Neuronal stem cell (in vitro differentiated cells): ENCODE results near the gene ATG16L2.

Source experiments
- DNase-seq: peaks from one replicate; pipeline ENCODE4 v3.0.0-alpha.2; 2013; ENCODE audit warnings: low spot score
- H2AFZ ChIP-seq: one replicate; pipeline ENCODE4 v1.6.1; 2013; ENCODE audit warnings: mild to moderate bottlenecking, low read length, inconsistent platforms
- H2AK5ac ChIP-seq: 2 replicates; pipeline ENCODE4 v1.6.1; 2013; ENCODE audit warnings: low read depth, mild to moderate bottlenecking, inconsistent platforms, low read length, moderate library complexity, mixed read lengths
- H2BK120ac ChIP-seq: 2 replicates; pipeline ENCODE4 v1.6.1; 2013; ENCODE audit warnings: low read depth, mild to moderate bottlenecking, inconsistent platforms, low read length, moderate library complexity, mixed read lengths
- H2BK12ac ChIP-seq: one replicate; pipeline ENCODE4 v1.6.1; 2013; ENCODE audit warnings: low read length, inconsistent platforms
- H2BK15ac ChIP-seq: 2 replicates; pipeline ENCODE4 v1.6.1; 2013; ENCODE audit warnings: mild to moderate bottlenecking, low read length, inconsistent platforms, mixed read lengths
- H2BK5ac ChIP-seq: one replicate; pipeline ENCODE4 v1.6.1; 2013; ENCODE audit warnings: inconsistent platforms, mild to moderate bottlenecking, low read length, moderate library complexity
- H3K14ac ChIP-seq: one replicate; pipeline ENCODE4 v1.6.1; 2013; ENCODE audit warnings: low read length, inconsistent platforms
- H3K18ac ChIP-seq: 2 replicates; pipeline ENCODE4 v1.6.1; 2013; ENCODE audit warnings: low read length, inconsistent platforms
- H3K23ac ChIP-seq: 2 replicates; pipeline ENCODE4 v1.6.1; 2013; ENCODE audit warnings: low read depth, mild to moderate bottlenecking, mixed read lengths, low read length, inconsistent platforms; ENCODE audit not compliant: poor library complexity
- H3K27ac ChIP-seq: replicated peaks from 3 replicates; pipeline ENCODE4 v1.5.1; 2013; ENCODE audit warnings: low read length, inconsistent platforms
- H3K27me3 ChIP-seq, 3 experiments: 2 replicates each; pipeline ENCODE4 v1.6.1; 2013; ENCODE audit warnings: low read length in 3 of 3, mild to moderate bottlenecking in 2 of 3, inconsistent platforms in 1 of 3, low read depth in 1 of 3, mixed read lengths in 1 of 3, moderate library complexity in 1 of 3; ENCODE audit not compliant: control insufficient read depth in 3 of 3, insufficient read depth in 3 of 3
- H3K36me3 ChIP-seq, 2 donors: replicated peaks in 1 of 2; 2 replicates each; pipeline ENCODE4 v1.6.1; 2013; ENCODE audit warnings: low read length in 2 of 2; ENCODE audit not compliant: control insufficient read depth in 2 of 2, insufficient read depth in 2 of 2
- H3K4ac ChIP-seq: 2 replicates; pipeline ENCODE4 v1.6.1; 2013; ENCODE audit warnings: inconsistent platforms, mild to moderate bottlenecking, low read length, moderate library complexity
- H3K4me1 ChIP-seq, 2 donors: 1 replicate in 1 of 2; 2 replicates in 1 of 2; pipeline ENCODE4 v1.6.1; 2013; ENCODE audit warnings: low read length in 2 of 2, low read depth in 1 of 2; ENCODE audit not compliant: control insufficient read depth in 2 of 2, insufficient read depth in 1 of 2
- H3K4me2 ChIP-seq: one replicate; pipeline ENCODE4 v1.6.1; 2013; ENCODE audit warnings: mild to moderate bottlenecking, low read length, inconsistent platforms; ENCODE audit not compliant: insufficient read depth, poor library complexity, severe bottlenecking
- H3K4me3 ChIP-seq, 2 donors: 2 replicates each; pipeline ENCODE4 v1.5.1; 2013; ENCODE audit warnings: low read length in 2 of 2, mild to moderate bottlenecking in 2 of 2, inconsistent platforms in 1 of 2, moderate library complexity in 1 of 2
- H3K79me1 ChIP-seq: one replicate; pipeline ENCODE4 v1.6.1; 2013; ENCODE audit warnings: low read depth, mild to moderate bottlenecking, inconsistent platforms, low read length, moderate library complexity
- H3K9ac ChIP-seq: one replicate; pipeline ENCODE4 v1.6.1; 2013; ENCODE audit warnings: mild to moderate bottlenecking, low read depth, low read length, inconsistent platforms; ENCODE audit not compliant: poor library complexity
- H3K9me3 ChIP-seq, 2 donors: replicated peaks in 1 of 2; 2 replicates each; pipeline versions ENCODE3 to v1.6.1; 2013; ENCODE audit warnings: low read length in 2 of 2, mild to moderate bottlenecking in 2 of 2, inconsistent platforms in 1 of 2, low read depth in 1 of 2, mixed read lengths in 1 of 2, moderate library complexity in 1 of 2; ENCODE audit not compliant: control insufficient read depth in 2 of 2, insufficient read depth in 1 of 2
- H4K8ac ChIP-seq: one replicate; pipeline ENCODE4 v1.6.1; 2013; ENCODE audit warnings: low read depth, mild to moderate bottlenecking, inconsistent platforms, low read length, moderate library complexity
- H4K91ac ChIP-seq: one replicate; pipeline ENCODE4 v1.6.1; 2013; ENCODE audit warnings: low read length, low read depth, mild to moderate bottlenecking, inconsistent platforms; ENCODE audit not compliant: poor library complexity
- WGBS, 2 donors: extraction: QIAGEN DNeasy Blood & Tissue Kit; methylation state at CpG; one replicate each; pipeline ENCODE4 v1.1.7; 2013; ENCODE audit warnings: missing lambda C conversion rate in 2 of 2, mixed read lengths in 1 of 2; ENCODE audit not compliant: insufficient read length in 2 of 2, insufficient replicate concordance in 1 of 2; ENCODE audit errors: extremely low coverage in 2 of 2; 5-methylcytosine and 5-hydroxymethylcytosine counted together

ATG16L2 gene

DNA sequence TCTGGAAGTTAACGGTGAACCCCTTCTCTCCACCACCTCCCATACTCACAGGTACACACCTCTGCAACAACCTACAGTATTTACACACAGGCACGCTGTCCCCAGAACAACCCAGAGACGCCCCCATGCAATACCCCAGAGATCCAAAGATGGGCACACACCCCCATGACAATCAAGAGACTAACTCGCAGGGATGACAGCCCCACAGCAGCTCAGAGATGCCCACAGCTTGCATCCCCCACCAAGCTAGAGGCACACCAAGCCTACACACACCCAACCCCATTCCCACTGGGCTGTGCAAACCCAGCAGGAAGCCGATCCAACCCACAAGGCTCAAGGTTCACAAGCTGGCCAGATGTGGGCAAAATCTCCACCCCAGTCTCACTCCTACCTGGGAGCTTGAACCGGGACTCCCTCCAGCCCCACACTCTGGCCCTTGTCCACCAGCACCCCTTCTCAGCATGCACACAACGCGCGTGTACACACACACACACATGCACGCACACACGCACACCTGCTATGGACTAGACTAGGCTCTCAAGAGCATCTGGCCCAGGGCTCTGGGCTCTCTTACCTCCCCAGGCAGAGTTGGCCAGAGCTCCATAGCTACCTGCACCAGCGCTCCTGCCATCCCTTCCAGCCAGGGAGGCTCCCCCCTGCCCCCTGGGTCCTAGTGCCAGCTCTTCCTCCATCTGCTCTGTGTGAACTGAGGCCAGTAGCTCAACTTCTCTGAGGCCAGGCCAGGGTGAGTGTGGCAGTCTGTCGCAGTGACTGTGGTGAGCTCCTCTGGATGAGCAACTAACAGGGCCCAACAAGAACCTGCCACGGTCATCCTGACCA is 31.9 kb upstream of the ATG16L2 start:
- Histone ChIP-seq H3K27me3 (peaks cover 0 to 35% (median 16%) of the 10 kb centered on the region in 3 experiments), H3K4me1 (peaks cover 8 to 16% of the 10 kb centered on the region in 2 donors), H2BK15ac (peak overlapping the region; percentile 34), H3K23ac (peak overlapping the region; percentile 5), H3K4me3 (peak overlapping the region; percentile 38 to 70), H2AK5ac (no peak overlapping the region), H3K18ac (peak overlapping the region; percentile 65), H3K36me3 (no peaks in the 10 kb centered on the region), H3K14ac (no peak overlapping the region), H3K9ac (peak overlapping the region; percentile 46), H3K79me1 (no peaks in the 10 kb centered on the region), H3K4me2 (peak overlapping the region; percentile 76), H3K4ac (no peak overlapping the region), H3K9me3 (no peaks in the 10 kb centered on the region), H2BK120ac (no peak overlapping the region), H2BK5ac (peak overlapping the region; percentile 33), H2AFZ (peak overlapping the region; percentile 81), H2BK12ac (no peak overlapping the region), H4K91ac (no peak overlapping the region), H3K27ac (no peak overlapping the region), H4K8ac (no peak overlapping the region)
- WGBS, 2 donors: no CpG with 5 or more reads among the region's 14 CpGs
- DNase-seq: no peak

DNA sequence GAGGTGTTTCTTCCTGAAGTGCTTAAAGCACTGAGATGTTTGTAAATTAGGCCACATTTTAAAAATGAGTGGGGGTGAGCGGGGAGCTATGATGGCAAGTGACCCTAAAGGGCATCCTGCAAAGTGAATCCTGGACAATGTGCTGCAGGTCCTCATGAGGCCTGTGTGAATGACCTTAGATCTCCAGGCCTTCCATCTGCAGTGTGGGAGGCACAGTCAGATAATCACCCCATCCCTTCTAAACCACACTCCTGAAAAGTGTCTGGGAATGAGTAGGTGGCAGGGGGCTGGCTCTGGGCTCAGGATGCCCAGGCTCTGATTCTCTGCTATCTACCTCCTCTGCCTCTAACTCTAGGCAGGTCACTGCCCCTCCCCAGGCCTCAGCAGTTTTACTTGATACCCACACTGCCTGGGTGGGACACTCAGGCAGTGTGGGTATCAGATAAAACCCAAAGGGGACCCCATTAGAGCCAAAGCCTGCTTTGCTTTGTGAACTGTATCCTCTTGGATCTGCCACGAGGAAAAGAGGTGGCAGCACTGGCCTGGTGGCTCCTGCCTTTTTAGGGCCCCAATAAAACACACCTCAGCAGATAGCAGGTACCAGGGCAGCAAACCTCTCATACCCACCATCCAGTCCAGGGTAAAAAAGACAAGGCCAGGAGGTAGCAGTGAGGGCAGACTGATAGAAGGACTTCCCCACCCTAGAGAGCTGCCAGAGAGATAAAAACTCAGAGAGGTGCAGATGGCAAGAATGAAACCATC is 30.9 kb upstream of the ATG16L2 start:
- H3K18ac ChIP-seq: no peak overlapping the region
- no peak overlapping the region for H4K91ac ChIP-seq
- no peak overlapping the region for H3K14ac ChIP-seq
- no peak overlapping the region for H3K4ac ChIP-seq
- no CpG with 5 or more reads among the region's 2 CpGs for WGBS, 2 donors
- no peak overlapping the region for H2BK12ac ChIP-seq
- no peak overlapping the region for H2BK120ac ChIP-seq
- H4K8ac ChIP-seq: no peak overlapping the region
- no peak overlapping the region for H3K4me2 ChIP-seq
- H3K36me3 ChIP-seq: no peaks in the 10 kb centered on the region
- no peak overlapping the region for H3K4me3 ChIP-seq
- peaks cover 1% of the 10 kb centered on the region for H3K79me1 ChIP-seq
- H2AFZ ChIP-seq: no peak overlapping the region
- H3K4me1 ChIP-seq: peaks cover 8 to 17% of the 10 kb centered on the region in 2 donors
- no peak for DNase-seq
- peaks cover 0 to 35% (median 16%) of the 10 kb centered on the region in 3 experiments for H3K27me3 ChIP-seq
- no peak overlapping the region for H3K27ac ChIP-seq
- peak overlapping the region; percentile 9 for H2BK15ac ChIP-seq
- H2BK5ac ChIP-seq: peak overlapping the region; percentile 19
- no peak overlapping the region for H3K9ac ChIP-seq
- H3K23ac ChIP-seq: no peak overlapping the region
- no peak overlapping the region for H2AK5ac ChIP-seq
- no peaks in the 10 kb centered on the region for H3K9me3 ChIP-seq

DNA sequence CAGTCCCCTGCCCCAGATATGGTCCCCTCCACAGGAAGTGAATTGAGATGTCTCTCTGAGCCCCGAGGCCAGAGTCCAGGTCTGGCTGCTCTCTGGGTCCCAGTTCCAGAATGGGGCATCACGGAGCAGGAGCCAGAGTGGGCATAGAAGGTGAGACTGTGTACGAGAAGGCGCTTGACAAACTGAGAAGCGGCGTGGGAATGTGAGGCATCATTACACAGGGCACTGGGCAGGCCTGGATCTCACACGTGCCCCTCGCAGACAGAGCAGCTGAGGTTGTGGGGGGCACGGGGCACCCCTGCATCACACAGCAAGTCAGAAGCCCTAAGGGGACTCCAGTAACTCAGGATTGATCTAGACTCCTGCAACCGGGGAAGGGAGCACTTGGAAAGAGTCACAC is 29.5 kb upstream of the ATG16L2 start:
- H3K36me3 ChIP-seq: no peaks in the 10 kb centered on the region

More for the DNA sequence above, 29.5 kb upstream of the ATG16L2 start:
- Histone ChIP-seq H2AFZ (no peak overlapping the region), H4K8ac (no peak overlapping the region), H3K4me3 (no peak overlapping the region), H3K14ac (peak overlapping the region; percentile 97), H3K79me1 (peaks cover 1% of the 10 kb centered on the region), H4K91ac (no peak overlapping the region), H3K27me3 (peaks cover 0 to 33% (median 16%) of the 10 kb centered on the region in 3 experiments), H2BK12ac (peak overlapping the region; percentile 7), H3K4ac (no peak overlapping the region), H2BK5ac (no peak overlapping the region), H3K23ac (no peak overlapping the region), H3K9me3 (no peaks in the 10 kb centered on the region), H3K27ac (no peak overlapping the region), H3K4me1 (peaks cover 8 to 21% of the 10 kb centered on the region in 2 donors), H3K4me2 (no peak overlapping the region), H2BK15ac (peak overlapping the region; percentile 54), H3K9ac (no peak overlapping the region), H2BK120ac (no peak overlapping the region), H3K18ac (peak overlapping the region; percentile 20), H2AK5ac (no peak overlapping the region)
- DNase-seq: no peak
- WGBS, 2 donors: no CpG with 5 or more reads among the region's 10 CpGs
